ENCODE data around the gene TRMT112. TPM values are rescaled to one million over a fixed set of nuclear protein-coding genes. Genes with fewer than 3 reads are reported as not detected.

TRMT112 gene
- total and polyA plus RNA-seq, 2 of the 4 experiments (the other 2 are of a cell fraction): 173 to 202 TPM

DNA sequence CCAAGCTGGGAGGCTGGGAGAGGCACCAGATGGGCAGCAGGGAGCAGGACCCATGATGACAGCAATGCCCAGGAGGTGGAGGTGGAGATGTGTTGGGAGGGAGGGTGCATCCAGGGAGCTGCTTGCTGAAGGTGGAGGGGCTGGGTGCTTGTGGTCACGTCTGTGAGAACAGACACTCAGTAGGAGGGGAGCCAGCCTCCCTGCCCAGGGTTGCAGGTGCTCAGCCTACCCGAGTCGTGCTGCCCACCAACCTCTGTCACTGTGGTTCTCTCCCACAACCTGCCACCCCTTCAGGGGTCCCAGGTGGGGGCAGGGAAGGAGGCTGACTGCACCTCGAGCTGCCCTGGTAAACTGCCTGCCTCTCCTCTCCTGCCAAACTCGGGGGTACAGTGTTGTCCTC, 6.0 kb upstream of the TRMT112 start:
- in situ Hi-C loops (cut with MboI; ENCODE audit: low sequenced_read_pairs): no loop called here
- CTCF ChIA-PET: no interaction called here
- no peak for ATAC-seq (ENCODE audit: low read depth)

More for the DNA sequence above, 6.0 kb upstream of the TRMT112 start:
- no peak overlapping the region for H4K5ac ChIP-seq (ENCODE audit: low read depth, low read length)
- H3K4me2 ChIP-seq (ENCODE audit: low read depth, low read length): no peak overlapping the region
- no peaks in the 10 kb centered on the region; the same call in 1 of the 2 replicates for H4K20me1 ChIP-seq (ENCODE audit: insufficient read depth, low read length)
- no peak overlapping the region; the same call in 1 of the 2 replicates for H2AK5ac ChIP-seq (ENCODE audit: low read depth, low read length)
- H3K79me1 ChIP-seq (ENCODE audit: low read depth in 1 of 2, low read length in 2 of 2): peaks cover 7 to 22% of the 10 kb centered on the region in 2 experiments
- no peak overlapping the region for H2BK20ac ChIP-seq (ENCODE audit: low read depth, low read length)
- no peak overlapping the region for H2BK15ac ChIP-seq (ENCODE audit: low read depth, low read length)
- H2BK5ac ChIP-seq (ENCODE audit: low read depth, low read length, poor library complexity, severe bottlenecking): peak overlapping the region; percentile 16
- H4K8ac ChIP-seq (ENCODE audit: low read depth in 2 of 2, low read length in 2 of 2): no peak overlapping the region
- H3K4me1 ChIP-seq (ENCODE audit: control insufficient read depth, insufficient read depth, low read length): peaks cover 10% of the 10 kb centered on the region
- no TSS peak for BruUV-seq (replicated peaks)
- H3K18ac ChIP-seq (ENCODE audit: low read depth, low read length): no peak overlapping the region
- H3K27ac ChIP-seq (ENCODE audit: insufficient read depth, low read length): no peak overlapping the region
- peaks cover 22% of the 10 kb centered on the region for H3K36me3 ChIP-seq (ENCODE audit: control insufficient read depth, insufficient read depth, low read length)
- H3K4me3 ChIP-seq (ENCODE audit: insufficient read depth, low read depth, low read length): no peak overlapping the region
- DNase-seq: no peak
- TF ChIP-seq, protein P1, sequence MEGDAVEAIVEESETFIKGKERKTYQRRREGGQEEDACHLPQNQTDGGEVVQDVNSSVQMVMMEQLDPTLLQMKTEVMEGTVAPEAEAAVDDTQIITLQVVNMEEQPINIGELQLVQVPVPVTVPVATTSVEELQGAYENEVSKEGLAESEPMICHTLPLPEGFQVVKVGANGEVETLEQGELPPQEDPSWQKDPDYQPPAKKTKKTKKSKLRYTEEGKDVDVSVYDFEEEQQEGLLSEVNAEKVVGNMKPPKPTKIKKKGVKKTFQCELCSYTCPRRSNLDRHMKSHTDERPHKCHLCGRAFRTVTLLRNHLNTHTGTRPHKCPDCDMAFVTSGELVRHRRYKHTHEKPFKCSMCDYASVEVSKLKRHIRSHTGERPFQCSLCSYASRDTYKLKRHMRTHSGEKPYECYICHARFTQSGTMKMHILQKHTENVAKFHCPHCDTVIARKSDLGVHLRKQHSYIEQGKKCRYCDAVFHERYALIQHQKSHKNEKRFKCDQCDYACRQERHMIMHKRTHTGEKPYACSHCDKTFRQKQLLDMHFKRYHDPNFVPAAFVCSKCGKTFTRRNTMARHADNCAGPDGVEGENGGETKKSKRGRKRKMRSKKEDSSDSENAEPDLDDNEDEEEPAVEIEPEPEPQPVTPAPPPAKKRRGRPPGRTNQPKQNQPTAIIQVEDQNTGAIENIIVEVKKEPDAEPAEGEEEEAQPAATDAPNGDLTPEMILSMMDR (conservative IDR thresholded peaks at IDR 0.05; ENCODE audit: low read depth, low read length): no peak
- TF ChIP-seq SMC3 (IDR thresholded peaks at IDR 0.05; ENCODE audit: low read depth, low read length): no peak
- intact Hi-C loops (cut with micrococcal nuclease): no loop called here
- H3K9me3 ChIP-seq (ENCODE audit: control insufficient read depth, insufficient read depth, low read length): 0 out of 2 replicates have a peak, but pooled peaks cover 2% of the 10 kb centered on the region
- no peak overlapping the region for H3K23ac ChIP-seq (ENCODE audit: low read depth, low read length)
- no peaks in the 10 kb centered on the region; the same call in 1 of the 2 replicates for H3K27me3 ChIP-seq (ENCODE audit: control insufficient read depth, insufficient read depth, low read length)
- no peak overlapping the region for H4K91ac ChIP-seq (ENCODE audit: insufficient read depth, low read depth, low read length)
- peak overlapping the region; percentile 50 for H2AK9ac ChIP-seq (replicated peaks; ENCODE audit: low read depth, low read length, poor library complexity)
- no peak overlapping the region for H2BK120ac ChIP-seq (ENCODE audit: low read depth, low read length)
- no peak overlapping the region for H3K14ac ChIP-seq (replicated peaks; ENCODE audit: low read depth, low read length)
- no peak overlapping the region for H3K4ac ChIP-seq (ENCODE audit: low read depth, low read length)
- H2AFZ ChIP-seq (replicated peaks; ENCODE audit: low read length, poor library complexity): peak overlapping the region; percentile 11
- no peak overlapping the region for H3K9ac ChIP-seq (ENCODE audit: low read depth, low read length)
- H3K9me1 ChIP-seq (ENCODE audit: insufficient read depth, low read length): peaks cover 14% of the 10 kb centered on the region
- POLR2A ChIA-PET (ENCODE audit: unreplicated experiment): no interaction called here
- WGBS, 2 experiments (ENCODE audit: extremely low coverage in 2 of 2, insufficient read length in 1 of 2): no CpG with 5 or more reads among the region's 5 CpGs
- dilution Hi-C loops (cut with HindIII; ENCODE audit: low sequenced_read_pairs, unreplicated experiment): no loop called here
- H3K56ac ChIP-seq (ENCODE audit: extremely low read depth, insufficient read depth, low read length): no peak overlapping the region

Measured in IMR-90 (cell line).